HepG2 (cell line): ENCODE data around the gene EEF1A1. TPM values are rescaled to one million over a fixed set of nuclear protein-coding genes. Genes with fewer than 3 reads are reported as not detected.
A peak's percentile ranks its signal among the peaks of the same experiment; 100 is the strongest.

ENCODE experiments used
- BATF2 ChIP-seq: sonication (generic); formaldehyde crosslinking; IDR thresholded peaks from 2 replicates; pipeline ENCODE4 v1.8.0; 2022; ENCODE audit warnings: mild to moderate bottlenecking, missing genetic modification reagents, moderate library complexity
- BRD4 ChIP-seq: sonication (generic); formaldehyde crosslinking; IDR thresholded peaks from 2 replicates; pipeline ENCODE4 v1.4.0; 2020; ENCODE audit warnings: missing genetic modification reagents
- CENPBD1 ChIP-seq: sonication (generic); formaldehyde crosslinking; IDR thresholded peaks from 2 replicates; pipeline ENCODE4 v1.8.0; 2022; ENCODE audit warnings: missing genetic modification reagents, low read depth, mild to moderate bottlenecking, borderline replicate concordance
- ETS1 ChIP-seq: sonication (generic); formaldehyde crosslinking; IDR thresholded peaks from 2 replicates; pipeline ENCODE4 v1.4.0; 2020; ENCODE audit warnings: missing genetic modification reagents
- GLMP ChIP-seq: sonication (generic); formaldehyde crosslinking; IDR thresholded peaks from 2 replicates; pipeline ENCODE4 v1.9.0; 2021; ENCODE audit warnings: missing genetic modification reagents, mild to moderate bottlenecking, borderline replicate concordance
- HHEX ChIP-seq: IDR thresholded peaks from 2 replicates; pipeline ENCODE4 v1.6.1; 2016; ENCODE audit warnings: control low read depth
- KLF13 ChIP-seq: sonication (generic); formaldehyde crosslinking; IDR thresholded peaks from 2 replicates; pipeline ENCODE4 v1.4.0; 2020; ENCODE audit warnings: mild to moderate bottlenecking, missing genetic modification reagents
- NAIF1 ChIP-seq: sonication (generic); formaldehyde crosslinking; IDR thresholded peaks from 2 replicates; pipeline ENCODE4 v1.5.0; 2020; ENCODE audit warnings: mild to moderate bottlenecking, missing genetic modification reagents, borderline replicate concordance
- NR2F1 ChIP-seq, 2 experiments: fragments of 450-650 bp in 1 of 2; formaldehyde crosslinking in 1 of 2; IDR thresholded peaks; 2 replicates each; pipeline versions ENCODE4 v1.5.0 to v1.6.1; 2016 to 2020; ENCODE audit warnings: mild to moderate bottlenecking in 1 of 2, missing compliant biosample characterization in 1 of 2, missing genetic modification reagents in 1 of 2, moderate library complexity in 1 of 2
- PBX3 ChIP-seq: sonication (generic); formaldehyde crosslinking; IDR thresholded peaks from 2 replicates; pipeline ENCODE4 v1.8.1; 2023; ENCODE audit warnings: missing genetic modification reagents, inconsistent platforms, borderline replicate concordance
- PHF20 ChIP-seq: sonication (generic); formaldehyde crosslinking; IDR thresholded peaks from 2 replicates; pipeline ENCODE4 v1.5.0; 2020; ENCODE audit warnings: mild to moderate bottlenecking, missing genetic modification reagents
- RAD21 ChIP-seq: fragments of 450-650 bp; formaldehyde crosslinking; IDR thresholded peaks from 2 replicates; pipeline ENCODE4 v1.5.0; 2020; ENCODE audit warnings: mild to moderate bottlenecking
- SKI ChIP-seq: fragments of 450-650 bp; IDR thresholded peaks from one replicate; pipeline ENCODE4 v1.6.1; 2018; ENCODE audit warnings: mild to moderate bottlenecking; ENCODE audit not compliant: partially characterized antibody
- SRSF9 ChIP-seq: fragments of 200-400 bp; formaldehyde crosslinking; IDR thresholded peaks from 2 replicates; pipeline ENCODE4 v1.6.1; 2018; ENCODE audit warnings: borderline replicate concordance, mild to moderate bottlenecking, low read depth, low read length; ENCODE audit not compliant: insufficient read depth, poor library complexity, severe bottlenecking
- TEAD3 ChIP-seq: optimal IDR thresholded peaks from 2 replicates; pipeline ENCODE3; 2016; ENCODE audit warnings: borderline replicate concordance
- THAP9 ChIP-seq: sonication (generic); formaldehyde crosslinking; IDR thresholded peaks from 2 replicates; pipeline ENCODE4; 2020; ENCODE audit warnings: missing genetic modification reagents, mild to moderate bottlenecking, borderline replicate concordance
- ZMAT3 ChIP-seq: sonication (generic); formaldehyde crosslinking; conservative IDR thresholded peaks from 2 replicates; pipeline ENCODE4 v1.7.0; 2021; ENCODE audit warnings: missing genetic modification reagents
- ZNF207 ChIP-seq: fragments of 450-650 bp; IDR thresholded peaks from 2 replicates; pipeline ENCODE4 v1.6.1; 2016; ENCODE audit warnings: antibody characterized with exemption, borderline replicate concordance
- ZNF335 ChIP-seq: sonication (generic); formaldehyde crosslinking; IDR thresholded peaks from 2 replicates; pipeline ENCODE4 v1.4.0; 2020; ENCODE audit warnings: missing genetic modification reagents
- ZNF550 ChIP-seq: sonication (generic); formaldehyde crosslinking; IDR thresholded peaks from 2 replicates; pipeline ENCODE4 v1.4.0; 2020; ENCODE audit warnings: mild to moderate bottlenecking, missing genetic modification reagents, borderline replicate concordance
- polyA plus RNA-seq, 8 experiments: library from polyadenylated mRNA; depleted of rRNA in 3 of 8; stranded (reverse) in 7 of 8; unstranded in 1 of 8; fragments of >200 nt; fragmentation: Illumina TruSeq in 4 of 8; extraction: Trizol in 4 of 8; gene quantifications; 2 replicates each; pipeline versions ENCODE4 v1.2.1 to v1.2.3, GENCODE V29; 2011 to 2016; ENCODE audit warnings: low read depth in 4 of 8, missing spikeins in 1 of 8, mixed read lengths in 1 of 8; ENCODE audit not compliant: insufficient read depth in 1 of 8
- total RNA-seq, 5 experiments: library from RNA; depleted of rRNA; stranded (reverse); fragments of >200 nt; fragmentation: Illumina TruSeq; extraction: Trizol; gene quantifications; 2 replicates each; pipeline ENCODE4 v1.2.3, GENCODE V29; 2016; ENCODE audit warnings: low read depth in 1 of 5

EEF1A1 gene
- total and polyA plus RNA-seq, 2 of the 13 experiments (the other 11 are each of a cell fraction or from before 2014, with no cell fraction given), result 13,726 to 17,172 TPM

- TF ChIP-seq NAIF1 (no peak), NR2F1 (CRISPR knock-in tag; IDR thresholded peaks at IDR 0.05) (peak in 1 of 2 experiments; percentile 50; a peak in 1 of 4 replicates), ZMAT3 (CRISPR knock-in tag) (peak; percentile 90; the same call in 1 of the 2 replicates), SKI (peak; percentile 9), PBX3 (CRISPR knock-in tag) (no peak; the same call in 1 of the 2 replicates), ZNF335 (CRISPR knock-in tag) (no peak), BATF2 (CRISPR knock-in tag) (0 out of 2 replicates have a peak, but pooled peaks have one; percentile 52), SRSF9 (no peak), KLF13 (CRISPR knock-in tag) (no peak), ZNF550 (no peak), CENPBD1 (CRISPR knock-in tag) (no peak), THAP9 (CRISPR knock-in tag) (peak; percentile 76; the same call in 1 of the 2 replicates), RAD21 (CRISPR knock-in tag) (no peak), BRD4 (CRISPR knock-in tag) (peak; percentile 90), HHEX (no peak), PHF20 (CRISPR knock-in tag) (peak; percentile 64), GLMP (CRISPR knock-in tag) (no peak), ETS1 (CRISPR knock-in tag) (no peak), TEAD3 (CRISPR knock-in tag) (peak; percentile 46), ZNF207 (no peak)
These were observed 2.7 kb upstream of the EEF1A1 start (continued) for GRCh38 chr6:73523434-73524123.
